HG02571 (cell line): ENCODE results near the gene LMBRD1.
A peak's percentile ranks its signal among the peaks of the same experiment; 100 is the strongest.
"Not testable (repeated sequence)": the region's sequence is repeated elsewhere in the genome, so short reads cannot be mapped to it uniquely, and the experiment has no call there.

ENCODE experiments used
- ATAC-seq: cut with Tn5 transposase; IDR thresholded peaks from one replicate; pipeline ENCODE4 v1.9.1; 2021; ENCODE audit warnings: mild to moderate bottlenecking, moderate library complexity; ENCODE audit not compliant: unreplicated experiment

The LMBRD1 gene

DNA sequence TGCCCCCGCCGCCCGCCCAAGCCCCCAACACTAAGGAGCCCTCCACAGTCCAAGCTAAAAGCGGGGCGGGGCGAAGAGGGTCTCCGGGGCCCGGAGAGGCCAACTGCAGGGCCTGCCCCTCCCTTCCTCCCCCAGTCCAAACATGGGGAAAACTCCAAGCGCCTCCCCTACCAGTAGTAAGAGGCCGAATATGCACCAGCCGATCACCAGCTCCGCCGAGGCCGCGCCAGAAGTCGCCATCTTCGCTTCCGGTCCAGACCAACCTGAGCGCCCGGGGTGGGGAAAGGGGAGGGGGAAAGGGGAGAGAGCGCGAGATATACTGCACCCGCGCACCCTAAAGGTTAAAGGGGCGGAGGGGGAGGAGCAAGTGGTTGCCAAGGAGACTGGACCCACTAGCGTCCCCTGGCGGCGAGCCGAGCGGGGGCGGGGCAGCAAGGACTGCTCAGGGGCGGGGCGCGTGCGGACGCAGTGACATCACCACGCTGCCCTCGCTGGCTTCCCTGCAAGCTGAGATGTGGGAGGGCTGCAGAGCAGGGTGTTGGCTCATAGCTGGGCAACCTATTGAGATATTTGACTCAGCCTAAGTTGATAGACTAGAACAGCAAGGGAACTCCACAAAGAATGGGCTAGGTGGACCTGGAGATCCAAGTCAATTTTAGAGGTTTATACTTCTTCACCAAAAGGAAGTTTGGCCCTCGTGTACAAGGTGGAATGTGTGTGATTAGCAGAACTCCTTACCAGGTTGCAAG lies at the start of gene LMBRD1:
Gene LMBRD1 (minus strand): TSS at position 369 of the 749 bp plus-strand sequence. CDS start 129 bp downstream, at position 240.
- ATAC-seq, result peak; percentile 94

- ATAC-seq, result no peak
Measured at GRCh38 chr6:69846312-69846711, 49.5 kb upstream of the LMBRD1 start.

DNA sequence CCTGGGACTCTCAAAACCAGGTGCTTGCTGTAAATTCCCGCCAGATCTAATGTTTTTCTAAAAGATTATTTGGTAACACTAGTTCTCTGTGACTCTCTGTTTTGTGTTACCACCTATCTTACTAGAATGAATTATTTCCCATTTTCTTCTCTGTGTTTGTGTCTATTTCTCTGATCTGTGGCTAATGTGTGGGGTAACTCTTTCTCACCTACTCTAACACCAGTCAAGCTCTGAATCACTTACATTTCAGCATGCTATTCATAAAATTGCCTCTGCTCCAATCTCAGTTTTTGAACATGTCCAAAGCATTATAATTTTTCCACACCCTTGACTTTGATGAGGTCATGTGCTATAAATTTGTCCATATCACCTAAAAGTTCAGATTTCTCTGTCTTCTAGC lies 46.4 kb upstream of the LMBRD1 start:
- ATAC-seq, result no peak

GRCh38 chr6:69841862-69842261 lies 45.1 kb upstream of the LMBRD1 start:
- no peak for ATAC-seq

DNA sequence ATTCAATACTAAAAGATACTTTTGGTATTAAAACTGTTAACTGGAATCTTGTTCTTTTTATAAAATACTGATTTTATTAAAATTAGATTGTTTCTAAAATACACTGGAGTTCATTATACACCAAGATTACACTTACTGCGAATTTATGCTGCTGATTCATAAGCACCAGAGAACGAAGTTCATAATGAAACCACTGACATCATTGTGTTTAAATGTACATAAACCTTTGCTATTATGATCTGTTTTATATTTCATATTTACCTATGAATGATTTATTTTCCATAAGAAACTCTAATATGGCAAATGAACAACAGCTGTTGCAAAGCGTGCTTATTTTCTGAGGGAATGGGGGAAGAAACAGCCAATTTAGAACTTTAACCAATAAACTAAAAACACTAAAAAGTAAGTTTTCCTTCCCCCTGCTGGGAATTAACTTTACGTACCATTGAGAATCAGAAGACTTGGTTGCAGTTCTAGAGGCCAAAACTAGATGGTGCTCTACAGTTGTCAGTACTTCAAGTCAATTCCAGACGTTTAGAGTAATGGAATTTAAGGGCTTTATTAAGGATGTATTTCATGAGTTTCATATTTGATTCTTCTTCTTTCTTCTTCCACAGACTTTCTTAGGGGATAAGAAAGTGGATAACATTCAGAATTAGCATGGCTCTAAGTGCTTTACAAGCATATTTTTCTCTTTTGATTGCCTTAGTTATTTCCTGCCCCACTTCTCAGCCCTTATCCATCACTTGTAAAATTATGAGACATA lies 38.8 kb upstream of the LMBRD1 start:
- peak; percentile 72 for ATAC-seq

- ATAC-seq, result no peak
Measured at GRCh38 chr6:69832558-69832957, 35.7 kb upstream of the LMBRD1 start.

GRCh38 chr6:69827276-69827893 lies 30.6 kb upstream of the LMBRD1 start:
- no peak for ATAC-seq

DNA sequence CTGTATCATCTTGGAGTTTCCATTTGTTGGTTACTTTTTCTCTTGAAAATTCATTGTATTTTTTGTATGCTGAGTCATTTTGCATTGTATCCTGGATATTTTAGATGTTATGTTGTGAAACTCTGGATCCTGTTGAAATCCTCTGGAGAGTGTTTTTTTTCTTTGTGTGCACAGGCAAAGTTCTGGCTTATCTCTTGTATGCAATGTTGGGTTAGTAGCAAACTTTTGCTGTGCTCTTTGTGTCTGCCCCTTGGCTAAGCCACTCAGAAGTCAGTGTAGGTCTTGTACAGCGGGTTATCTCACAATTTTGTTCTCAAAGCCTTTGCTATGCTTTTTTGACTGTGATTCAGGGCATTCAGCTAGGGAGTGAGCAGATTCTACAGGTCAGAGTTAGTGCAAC lies 29.1 kb upstream of the LMBRD1 start:
- no peak for ATAC-seq

GRCh38 chr6:69824355-69824754 lies 27.5 kb upstream of the LMBRD1 start:
- not testable (repeated sequence) for ATAC-seq

DNA sequence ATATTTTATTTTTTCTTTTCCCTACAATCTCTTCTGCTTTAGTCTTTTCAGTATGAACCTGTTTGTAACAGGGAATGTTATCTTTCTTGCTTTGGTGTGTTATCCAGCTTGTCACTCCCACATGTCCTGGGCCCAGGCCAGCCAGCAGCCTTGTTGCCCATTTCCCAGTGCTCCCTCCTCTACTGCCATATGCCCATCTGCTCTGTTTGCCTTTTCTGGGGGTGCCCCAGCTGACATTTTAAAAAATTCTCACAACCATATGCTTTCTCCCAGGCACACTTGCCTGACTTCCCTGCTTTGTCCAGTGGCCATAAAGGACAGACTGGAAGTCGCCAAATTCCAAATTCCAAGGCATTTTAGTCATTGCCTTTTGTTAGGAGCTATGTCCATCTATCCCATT lies 23.6 kb upstream of the LMBRD1 start:
- no peak for ATAC-seq

DNA sequence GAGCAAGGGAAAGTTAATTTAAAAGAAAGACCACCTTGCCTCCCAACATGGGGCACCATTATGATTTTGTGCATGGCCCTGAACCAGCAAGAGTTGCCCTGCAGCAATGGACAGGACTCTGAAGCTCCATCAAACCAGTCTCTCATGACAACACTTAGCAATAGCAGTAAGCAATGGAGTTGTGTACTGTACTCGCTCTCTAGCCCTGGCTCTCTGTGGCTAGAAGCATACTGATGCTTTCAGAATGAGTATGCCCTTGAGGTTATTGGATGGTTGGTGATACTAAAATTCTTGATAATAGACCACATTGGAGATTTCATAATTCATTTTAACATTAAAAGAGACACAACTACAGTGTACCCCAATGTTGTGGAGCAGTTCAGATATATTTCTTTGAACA lies 23.2 kb upstream of the LMBRD1 start:
- no peak for ATAC-seq

DNA sequence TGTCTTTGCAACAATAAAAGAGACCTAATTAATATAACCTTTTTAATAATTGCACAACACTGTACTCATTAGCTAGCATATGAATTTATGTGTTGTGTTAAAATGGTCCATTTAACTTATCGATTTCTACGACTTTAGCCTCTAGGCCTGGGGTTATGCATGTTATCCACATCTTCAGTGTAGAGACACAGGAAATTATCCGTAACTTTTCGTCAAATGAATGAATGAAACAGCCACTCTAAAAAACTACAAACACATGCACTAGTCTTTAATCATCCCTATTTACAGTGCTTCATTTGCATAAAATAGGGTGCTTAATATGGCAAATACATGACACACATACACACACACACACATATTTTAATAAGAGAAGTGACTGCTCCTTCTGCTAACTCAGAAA lies 22.3 kb upstream of the LMBRD1 start:
- no peak for ATAC-seq

DNA sequence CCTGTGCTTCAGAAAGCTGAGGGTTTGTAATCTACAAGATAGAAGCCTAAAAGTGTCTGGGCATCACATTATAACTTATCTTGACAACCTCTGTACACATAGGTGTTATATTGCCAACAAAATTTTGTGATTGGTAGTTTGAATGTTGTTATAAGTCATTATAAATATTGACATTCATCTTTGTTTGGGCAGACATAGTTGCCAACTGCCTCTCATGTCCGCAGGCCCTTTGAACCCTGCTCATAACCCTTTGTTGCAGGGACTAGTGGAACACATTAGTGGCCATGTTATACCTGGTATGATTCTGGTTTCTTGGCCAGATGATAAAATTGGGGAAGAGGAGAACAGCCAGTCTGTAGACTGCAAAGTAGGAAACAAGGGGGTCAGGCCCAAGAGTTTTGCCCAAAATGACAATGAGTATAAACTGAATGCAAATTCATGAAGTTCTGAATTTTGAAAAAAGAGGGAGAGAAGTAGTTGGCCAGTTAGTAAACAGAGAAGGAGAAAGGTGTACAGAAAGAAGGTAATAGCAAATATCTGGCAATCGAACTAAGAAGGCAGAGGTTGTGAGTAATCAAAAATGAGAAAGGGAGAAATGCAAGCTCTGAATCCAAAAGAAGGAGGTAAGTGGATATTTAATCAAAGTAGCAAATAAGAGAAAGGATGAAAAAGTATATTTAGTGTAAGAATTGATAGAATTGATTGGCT lies 21.6 kb upstream of the LMBRD1 start:
- no peak for ATAC-seq

GRCh38 chr6:69817358-69817757 lies 20.5 kb upstream of the LMBRD1 start:
- no peak for ATAC-seq

- ATAC-seq, result peak; percentile 40
Measured at GRCh38 chr6:69816569-69816968, 19.8 kb upstream of the LMBRD1 start.

GRCh38 chr6:69816026-69816425 lies 19.2 kb upstream of the LMBRD1 start:
- peak; percentile 76 for ATAC-seq

DNA sequence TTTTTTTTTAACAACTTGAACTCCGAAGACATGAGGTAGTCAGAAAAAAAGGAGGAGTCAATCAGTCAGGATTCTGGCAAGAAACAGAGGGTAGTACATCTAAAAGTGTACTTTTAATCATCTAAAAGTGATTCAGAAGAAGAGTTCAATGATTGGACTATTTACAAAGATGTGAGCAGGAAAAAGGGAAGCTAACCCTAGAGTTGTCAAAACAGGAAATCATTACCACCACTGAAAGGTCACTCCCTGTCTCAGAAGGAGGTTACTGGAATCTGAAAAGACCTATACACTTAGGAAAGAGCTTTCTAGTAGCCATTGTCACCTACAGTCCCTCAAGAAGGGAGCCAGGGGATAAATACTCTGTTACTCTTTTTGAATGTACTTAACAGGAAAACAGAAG lies 16.7 kb upstream of the LMBRD1 start:
- ATAC-seq, result peak; percentile 38

GRCh38 chr6:69812746-69813427 lies 16.1 kb upstream of the LMBRD1 start:
- ATAC-seq, result no peak

- no peak for ATAC-seq
Measured at GRCh38 chr6:69802995-69803394, 6.2 kb upstream of the LMBRD1 start.

DNA sequence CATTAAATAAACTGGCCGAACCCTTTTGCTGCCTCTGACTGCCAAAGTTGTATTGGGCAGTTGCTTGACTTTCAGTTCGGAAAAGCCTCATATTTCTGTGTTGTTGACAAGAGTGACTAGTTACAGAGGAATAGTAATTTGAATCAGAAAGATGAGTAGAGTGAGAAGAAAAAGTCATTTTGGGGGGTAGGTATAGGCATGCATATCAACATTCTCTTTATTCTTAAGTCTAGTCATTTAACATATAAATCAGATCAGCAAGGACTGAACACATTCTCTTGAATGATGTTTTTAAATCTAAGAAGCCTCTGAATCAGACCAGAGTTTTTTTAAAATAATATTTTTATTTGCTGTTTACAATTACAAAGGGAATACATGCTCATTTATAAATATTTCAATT lies 4.9 kb upstream of the LMBRD1 start:
- no peak for ATAC-seq

DNA sequence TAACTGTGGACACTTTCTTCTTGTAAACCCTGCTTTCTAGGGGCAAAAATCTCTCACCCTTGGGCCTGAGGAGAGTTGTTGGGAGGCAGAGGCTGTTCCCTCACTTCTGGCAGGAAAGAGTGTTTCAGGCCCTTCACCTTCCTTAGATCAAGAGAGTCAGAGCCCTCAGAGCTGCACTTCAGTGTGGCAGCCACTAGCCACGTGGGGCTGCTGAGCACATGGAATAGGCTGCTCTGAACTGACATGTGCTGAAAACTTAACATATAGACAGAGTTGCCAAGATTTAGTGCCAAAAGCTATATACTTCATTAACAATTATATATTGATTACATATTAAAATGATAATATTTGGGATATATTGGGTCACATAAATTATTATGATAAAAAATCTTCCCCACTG lies 4.4 kb upstream of the LMBRD1 start:
- ATAC-seq, result no peak
